SK-N-SH treated with all-trans-retinoic acid at 6 μM for 48 hours (cell line): ENCODE data around the gene CACNA2D3.

Experiments
- ATAC-seq: fragments of 200-7000 bp; cut with Tn5 transposase; 3 replicates; pipeline ENCODE4 v1.9.1; 2020; ENCODE audit warnings: mild to moderate bottlenecking, moderate library complexity
- BACH2 ChIP-seq: fragments of 250-450 bp; sonication (Bioruptor Pico); IDR thresholded peaks from 2 replicates; pipeline ENCODE4 v1.9.0; 2021; ENCODE audit warnings: mild to moderate bottlenecking, borderline replicate concordance
- CSDC2 ChIP-seq: fragments of 250-450 bp; sonication (Bioruptor Pico); IDR thresholded peaks from 2 replicates; pipeline ENCODE4 v1.5.0; 2020; ENCODE audit warnings: mild to moderate bottlenecking, moderate library complexity
- ESRRG ChIP-seq: fragments of 250-450 bp; sonication (Bioruptor Pico); IDR thresholded peaks from 2 replicates; pipeline ENCODE4 v1.6.1; 2021; ENCODE audit warnings: mild to moderate bottlenecking
- GLIS3 ChIP-seq: fragments of 250-450 bp; sonication (Bioruptor Pico); IDR thresholded peaks from 2 replicates; pipeline ENCODE4 v1.5.0; 2020; ENCODE audit warnings: mild to moderate bottlenecking, moderate library complexity
- OSR1 ChIP-seq: fragments of 250-450 bp; sonication (Bioruptor Pico); IDR thresholded peaks from 2 replicates; pipeline ENCODE4 v1.8.0; 2022; ENCODE audit warnings: moderate library complexity, mild to moderate bottlenecking, inconsistent platforms
- POU6F1 ChIP-seq: fragments of 250-450 bp; sonication (Bioruptor Pico); IDR thresholded peaks from 2 replicates; pipeline ENCODE4 v1.8.0; 2021; ENCODE audit warnings: low read depth, mild to moderate bottlenecking, moderate library complexity, borderline replicate concordance
- PPARA ChIP-seq: fragments of 250-450 bp; sonication (Bioruptor Pico); IDR thresholded peaks from 2 replicates; pipeline ENCODE4 v1.5.0; 2020; ENCODE audit warnings: mild to moderate bottlenecking, borderline replicate concordance
- RARB ChIP-seq: fragments of 250-450 bp; sonication (Bioruptor Pico); IDR thresholded peaks from 2 replicates; pipeline ENCODE4 v1.8.0; 2021; ENCODE audit warnings: mild to moderate bottlenecking, moderate library complexity
- SNAI2 ChIP-seq: fragments of 250-450 bp; sonication (Bioruptor Pico); IDR thresholded peaks from 2 replicates; pipeline ENCODE4 v1.5.0; 2020; ENCODE audit warnings: mild to moderate bottlenecking, moderate library complexity
- TCF4 ChIP-seq: fragments of 250-450 bp; sonication (Bioruptor Pico); IDR thresholded peaks from 2 replicates; pipeline ENCODE4 v1.8.0; 2021; ENCODE audit warnings: mild to moderate bottlenecking, moderate library complexity, borderline replicate concordance
- TOX ChIP-seq: fragments of 250-450 bp; sonication (Bioruptor Pico); IDR thresholded peaks from 2 replicates; pipeline ENCODE4 v1.8.0; 2021; ENCODE audit warnings: mild to moderate bottlenecking, moderate library complexity, borderline replicate concordance
- ZC3H10 ChIP-seq: fragments of 250-450 bp; sonication (Bioruptor Pico); IDR thresholded peaks from 2 replicates; pipeline ENCODE4 v1.5.1; 2021; ENCODE audit warnings: mild to moderate bottlenecking, moderate library complexity
- ZFP3 ChIP-seq: fragments of 250-450 bp; sonication (Bioruptor Pico); IDR thresholded peaks from 2 replicates; pipeline ENCODE4 v1.5.0; 2020; ENCODE audit warnings: mild to moderate bottlenecking, moderate library complexity
- ZNF565 ChIP-seq: fragments of 450-650 bp; formaldehyde crosslinking; conservative IDR thresholded peaks from 2 replicates; pipeline ENCODE4 v1.5.0; 2020; ENCODE audit warnings: low read depth, mild to moderate bottlenecking, moderate library complexity
- ZNF70 ChIP-seq: fragments of 450-650 bp; formaldehyde crosslinking; IDR thresholded peaks from 2 replicates; pipeline ENCODE4 v1.5.0; 2020; ENCODE audit warnings: mild to moderate bottlenecking, moderate library complexity
- ZNF8 ChIP-seq: fragments of 450-650 bp; formaldehyde crosslinking; IDR thresholded peaks from 2 replicates; pipeline ENCODE4 v1.5.0; 2020; ENCODE audit warnings: mild to moderate bottlenecking, moderate library complexity
- TF ChIP-seq, protein P1 (sequence below): fragments of 250-450 bp; sonication (Bioruptor Pico); IDR thresholded peaks from 2 replicates; pipeline ENCODE4 v1.5.1; 2020; ENCODE audit warnings: low read depth, mild to moderate bottlenecking, moderate library complexity
- TF ChIP-seq, protein P2 (sequence below): fragments of 250-450 bp; sonication (Bioruptor Pico); IDR thresholded peaks from 2 replicates; pipeline ENCODE4 v1.8.0; 2020; ENCODE audit warnings: mild to moderate bottlenecking, moderate library complexity, borderline replicate concordance
- TF ChIP-seq, protein P3 (sequence below): fragments of 250-450 bp; sonication (Bioruptor Pico); IDR thresholded peaks from 2 replicates; pipeline ENCODE4 v1.5.0; 2020; ENCODE audit warnings: mild to moderate bottlenecking, moderate library complexity

Gene CACNA2D3

DNA sequence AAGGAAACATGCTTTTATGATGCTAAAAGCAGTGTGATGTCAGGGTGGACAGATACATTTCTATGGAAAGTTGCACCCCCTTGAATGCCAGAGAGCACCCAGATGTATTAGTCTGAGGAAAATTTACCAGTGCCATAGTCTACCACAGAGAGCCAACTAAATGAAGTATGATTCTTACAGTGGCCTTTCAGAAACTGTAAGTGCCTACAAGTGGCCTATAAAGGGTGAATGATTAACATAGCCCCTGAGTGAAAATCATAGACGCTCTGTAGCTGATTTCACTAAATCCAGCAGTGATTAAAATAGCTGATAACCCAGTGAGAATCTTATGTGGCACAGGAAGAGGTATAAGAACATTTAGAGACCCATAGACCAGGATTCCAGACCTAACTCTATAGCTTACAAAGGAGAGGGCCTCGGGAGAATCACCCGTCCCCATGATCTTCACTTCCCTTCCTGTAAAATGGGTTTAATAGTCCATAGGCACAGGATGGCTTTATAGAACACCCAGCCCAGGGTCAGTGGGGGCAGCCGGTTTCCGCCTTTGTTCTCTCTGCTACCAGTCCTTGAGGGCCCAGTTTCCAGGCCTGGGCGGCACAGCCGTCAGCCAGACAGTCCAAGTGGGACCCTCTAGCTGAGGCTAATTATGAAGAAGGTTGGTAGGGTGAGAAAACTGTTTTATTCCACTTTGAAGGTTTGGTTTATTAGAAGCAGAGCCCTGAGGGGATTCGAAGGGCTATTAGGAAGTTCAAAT, 35.5 kb upstream of the CACNA2D3 start:
- no peak for TF ChIP-seq ZFP3 (CRISPR knock-in tag)
- no peak for TF ChIP-seq GLIS3
- TF ChIP-seq POU6F1 (CRISPR knock-in tag): no peak
- TF ChIP-seq BACH2: no peak
- TF ChIP-seq, protein P1, sequence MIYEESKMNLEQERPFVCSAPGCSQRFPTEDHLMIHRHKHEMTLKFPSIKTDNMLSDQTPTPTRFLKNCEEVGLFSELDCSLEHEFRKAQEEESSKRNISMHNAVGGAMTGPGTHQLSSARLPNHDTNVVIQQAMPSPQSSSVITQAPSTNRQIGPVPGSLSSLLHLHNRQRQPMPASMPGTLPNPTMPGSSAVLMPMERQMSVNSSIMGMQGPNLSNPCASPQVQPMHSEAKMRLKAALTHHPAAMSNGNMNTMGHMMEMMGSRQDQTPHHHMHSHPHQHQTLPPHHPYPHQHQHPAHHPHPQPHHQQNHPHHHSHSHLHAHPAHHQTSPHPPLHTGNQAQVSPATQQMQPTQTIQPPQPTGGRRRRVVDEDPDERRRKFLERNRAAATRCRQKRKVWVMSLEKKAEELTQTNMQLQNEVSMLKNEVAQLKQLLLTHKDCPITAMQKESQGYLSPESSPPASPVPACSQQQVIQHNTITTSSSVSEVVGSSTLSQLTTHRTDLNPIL (CRISPR knock-in tag): no peak
- no peak for TF ChIP-seq ZC3H10 (CRISPR knock-in tag)
- no peak for TF ChIP-seq SNAI2 (CRISPR knock-in tag)
- TF ChIP-seq ZNF8: no peak
- TF ChIP-seq RARB (CRISPR knock-in tag): no peak
- TF ChIP-seq TOX (CRISPR knock-in tag): no peak
- TF ChIP-seq OSR1 (CRISPR knock-in tag): no peak
- TF ChIP-seq ESRRG (CRISPR knock-in tag): no peak
- no peak for ATAC-seq

DNA sequence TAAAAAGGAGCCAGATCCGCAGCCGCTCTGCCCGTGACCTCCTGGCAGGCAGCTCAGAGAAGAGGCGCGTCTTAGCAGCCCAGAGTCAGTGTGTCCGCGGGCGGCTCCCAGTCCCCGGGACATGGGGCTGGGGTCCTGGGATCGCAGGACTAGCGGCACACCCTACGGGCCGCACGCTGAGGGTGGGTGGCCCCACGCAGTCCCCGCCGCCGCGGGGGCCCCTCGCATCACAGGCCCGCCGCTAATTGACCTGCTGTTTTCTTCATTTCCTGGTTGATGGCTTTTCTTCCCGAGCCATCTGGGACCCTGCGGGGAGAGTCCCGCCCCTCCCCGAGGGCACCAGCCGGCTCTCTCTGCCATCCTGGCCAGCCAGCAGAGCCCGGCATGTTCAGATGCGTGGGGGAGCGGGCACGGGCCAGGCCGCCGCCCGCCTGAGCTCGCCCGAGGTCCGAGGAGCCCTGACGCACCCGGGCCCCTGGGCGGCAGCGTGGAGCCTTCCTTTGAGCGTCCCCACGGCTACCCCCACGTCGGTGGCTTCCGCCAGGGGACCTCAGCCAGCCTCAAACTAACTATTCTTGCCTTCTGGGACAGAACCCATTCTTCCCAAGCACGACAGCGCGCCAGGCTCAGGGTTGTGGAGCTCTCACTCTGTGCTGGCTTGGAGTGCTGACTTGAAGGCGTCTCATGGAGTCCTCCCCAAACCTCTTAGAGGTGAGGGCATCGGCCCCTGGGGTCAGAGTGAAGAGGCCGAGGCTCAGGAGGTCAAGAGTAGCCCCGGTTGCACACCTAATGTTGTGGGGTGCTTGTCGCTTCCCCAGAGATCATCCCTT, 34.6 kb upstream of the CACNA2D3 start:
- ATAC-seq: no peak
- TF ChIP-seq OSR1 (CRISPR knock-in tag): no peak
- TF ChIP-seq, all 23 proteins: peak for 0

- TF ChIP-seq ZNF565 (CRISPR knock-in tag) (no peak), ZC3H10 (CRISPR knock-in tag) (no peak), ZNF8 (no peak), ZNF70 (no peak), BACH2 (no peak), TCF4 (CRISPR knock-in tag) (no peak), ESRRG (CRISPR knock-in tag) (no peak), GLIS3 (no peak), TOX (CRISPR knock-in tag) (no peak), SNAI2 (CRISPR knock-in tag) (no peak), CSDC2 (no peak), ZFP3 (CRISPR knock-in tag) (no peak), RARB (CRISPR knock-in tag) (no peak), PPARA (CRISPR knock-in tag) (no peak)
- TF ChIP-seq, protein P2, sequence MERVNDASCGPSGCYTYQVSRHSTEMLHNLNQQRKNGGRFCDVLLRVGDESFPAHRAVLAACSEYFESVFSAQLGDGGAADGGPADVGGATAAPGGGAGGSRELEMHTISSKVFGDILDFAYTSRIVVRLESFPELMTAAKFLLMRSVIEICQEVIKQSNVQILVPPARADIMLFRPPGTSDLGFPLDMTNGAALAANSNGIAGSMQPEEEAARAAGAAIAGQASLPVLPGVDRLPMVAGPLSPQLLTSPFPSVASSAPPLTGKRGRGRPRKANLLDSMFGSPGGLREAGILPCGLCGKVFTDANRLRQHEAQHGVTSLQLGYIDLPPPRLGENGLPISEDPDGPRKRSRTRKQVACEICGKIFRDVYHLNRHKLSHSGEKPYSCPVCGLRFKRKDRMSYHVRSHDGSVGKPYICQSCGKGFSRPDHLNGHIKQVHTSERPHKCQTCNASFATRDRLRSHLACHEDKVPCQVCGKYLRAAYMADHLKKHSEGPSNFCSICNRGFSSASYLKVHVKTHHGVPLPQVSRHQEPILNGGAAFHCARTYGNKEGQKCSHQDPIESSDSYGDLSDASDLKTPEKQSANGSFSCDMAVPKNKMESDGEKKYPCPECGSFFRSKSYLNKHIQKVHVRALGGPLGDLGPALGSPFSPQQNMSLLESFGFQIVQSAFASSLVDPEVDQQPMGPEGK (CRISPR knock-in tag): no peak
- TF ChIP-seq, protein P3, sequence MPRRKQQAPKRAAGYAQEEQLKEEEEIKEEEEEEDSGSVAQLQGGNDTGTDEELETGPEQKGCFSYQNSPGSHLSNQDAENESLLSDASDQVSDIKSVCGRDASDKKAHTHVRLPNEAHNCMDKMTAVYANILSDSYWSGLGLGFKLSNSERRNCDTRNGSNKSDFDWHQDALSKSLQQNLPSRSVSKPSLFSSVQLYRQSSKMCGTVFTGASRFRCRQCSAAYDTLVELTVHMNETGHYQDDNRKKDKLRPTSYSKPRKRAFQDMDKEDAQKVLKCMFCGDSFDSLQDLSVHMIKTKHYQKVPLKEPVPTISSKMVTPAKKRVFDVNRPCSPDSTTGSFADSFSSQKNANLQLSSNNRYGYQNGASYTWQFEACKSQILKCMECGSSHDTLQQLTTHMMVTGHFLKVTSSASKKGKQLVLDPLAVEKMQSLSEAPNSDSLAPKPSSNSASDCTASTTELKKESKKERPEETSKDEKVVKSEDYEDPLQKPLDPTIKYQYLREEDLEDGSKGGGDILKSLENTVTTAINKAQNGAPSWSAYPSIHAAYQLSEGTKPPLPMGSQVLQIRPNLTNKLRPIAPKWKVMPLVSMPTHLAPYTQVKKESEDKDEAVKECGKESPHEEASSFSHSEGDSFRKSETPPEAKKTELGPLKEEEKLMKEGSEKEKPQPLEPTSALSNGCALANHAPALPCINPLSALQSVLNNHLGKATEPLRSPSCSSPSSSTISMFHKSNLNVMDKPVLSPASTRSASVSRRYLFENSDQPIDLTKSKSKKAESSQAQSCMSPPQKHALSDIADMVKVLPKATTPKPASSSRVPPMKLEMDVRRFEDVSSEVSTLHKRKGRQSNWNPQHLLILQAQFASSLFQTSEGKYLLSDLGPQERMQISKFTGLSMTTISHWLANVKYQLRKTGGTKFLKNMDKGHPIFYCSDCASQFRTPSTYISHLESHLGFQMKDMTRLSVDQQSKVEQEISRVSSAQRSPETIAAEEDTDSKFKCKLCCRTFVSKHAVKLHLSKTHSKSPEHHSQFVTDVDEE (CRISPR knock-in tag): no peak
- TF ChIP-seq, protein P1 (CRISPR knock-in tag): no peak
- TF ChIP-seq, all 23 proteins: peak for 0
- no peak for ATAC-seq
Measured at GRCh38 chr3:54093491-54094248, 28.7 kb upstream of the CACNA2D3 start.
